C4-2B (cell line): ENCODE results near the gene GATAD2B.

Source experiments
- CTCF ChIP-seq: fragments of 450-650 bp; conservative IDR thresholded peaks from 2 replicates; pipeline ENCODE4 v1.5.1; 2017; ENCODE audit warnings: mild to moderate bottlenecking
- ZFX ChIP-seq: fragments of 450-650 bp; IDR thresholded peaks from 2 replicates; pipeline ENCODE4 v1.6.1; 2017

- TF ChIP-seq CTCF (no peak), ZFX (no peak)
Observed at GRCh38 chr1:153793973-153794615, 128.7 kb downstream of the GATAD2B start.
